GM10266 (cell line): ENCODE results near the gene GTF2I.
"Not testable (repeated sequence)": the region's sequence is repeated elsewhere in the genome, so short reads cannot be mapped to it uniquely, and the experiment has no call there.

Experiments used
- DNase-seq: peaks from one replicate; pipeline ENCODE4 v3.0.0; 2012; ENCODE audit errors: extremely low spot score

Gene GTF2I

GRCh38 chr7:74743936-74744557 is 86.5 kb downstream of the GTF2I start:
- not testable (repeated sequence) for DNase-seq

DNA sequence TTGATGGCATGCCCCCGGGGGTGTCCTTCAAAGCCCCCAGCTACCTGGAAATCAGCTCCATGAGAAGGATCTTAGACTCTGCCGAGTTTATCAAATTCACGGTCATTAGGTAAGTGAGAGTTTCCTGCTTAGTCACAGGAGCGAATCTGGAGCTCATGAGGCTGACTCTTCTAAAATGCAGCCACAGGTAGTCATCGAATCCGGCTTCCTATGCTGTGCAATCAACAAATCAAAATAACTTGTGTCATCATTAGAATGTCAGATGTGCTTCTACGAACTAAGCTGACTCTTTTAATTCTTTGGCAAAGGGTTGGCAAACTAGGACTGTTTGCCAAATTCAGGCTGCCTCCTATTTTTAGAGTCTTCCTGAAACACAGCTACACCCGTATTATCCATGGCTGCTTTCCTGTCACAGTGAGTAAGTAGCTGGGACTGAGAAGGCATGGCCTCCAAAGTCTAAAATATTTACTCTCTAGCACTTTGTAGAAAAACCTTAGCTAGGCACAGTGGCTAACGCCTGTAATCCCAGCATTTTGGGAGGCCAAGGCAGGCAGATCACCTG is 96.5 kb downstream of the GTF2I start:
- DNase-seq = not testable (repeated sequence)

DNA sequence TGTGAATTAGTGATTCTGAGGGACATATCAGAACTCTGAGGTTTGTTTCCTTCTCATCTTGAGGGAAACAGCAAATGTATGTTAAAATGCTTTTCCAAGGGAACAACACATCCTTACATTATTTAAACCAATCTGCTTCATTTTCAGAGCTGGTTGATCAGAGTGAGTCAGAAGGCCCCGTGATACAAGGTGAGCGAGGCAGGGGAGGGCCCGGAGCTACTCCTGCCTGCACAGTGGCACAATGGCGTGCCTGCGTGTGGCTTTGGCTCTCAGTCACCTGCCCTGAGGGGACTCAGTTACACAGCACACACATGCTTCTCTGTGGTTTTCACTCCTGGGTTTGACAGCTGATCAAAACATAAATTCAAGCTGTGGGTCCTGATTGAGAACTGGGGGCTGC is 99.2 kb downstream of the GTF2I start:
- DNase-seq = not testable (repeated sequence)

DNA sequence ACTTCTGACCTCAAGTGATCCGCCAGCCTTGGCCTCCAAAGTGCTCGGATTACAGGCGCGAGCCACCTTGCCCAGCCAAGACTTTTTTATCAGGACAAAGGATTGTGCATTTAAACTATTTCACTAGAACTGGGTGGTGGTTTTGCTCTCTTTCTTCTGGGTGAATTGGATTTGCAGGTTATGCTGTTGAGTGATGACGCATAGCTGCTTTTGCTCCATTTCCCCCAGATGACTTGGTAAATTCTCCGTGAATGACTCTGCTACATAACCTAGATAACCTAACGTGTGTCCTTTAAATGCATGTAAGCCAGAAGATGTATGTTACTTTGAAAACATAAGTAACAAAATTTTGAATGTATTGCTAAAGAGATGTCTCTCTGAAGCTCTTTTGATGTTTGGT is 100.8 kb downstream of the GTF2I start:
- not testable (repeated sequence) for DNase-seq

GRCh38 chr7:74758982-74759381 is 101.5 kb downstream of the GTF2I start:
- not testable (repeated sequence) for DNase-seq

DNA sequence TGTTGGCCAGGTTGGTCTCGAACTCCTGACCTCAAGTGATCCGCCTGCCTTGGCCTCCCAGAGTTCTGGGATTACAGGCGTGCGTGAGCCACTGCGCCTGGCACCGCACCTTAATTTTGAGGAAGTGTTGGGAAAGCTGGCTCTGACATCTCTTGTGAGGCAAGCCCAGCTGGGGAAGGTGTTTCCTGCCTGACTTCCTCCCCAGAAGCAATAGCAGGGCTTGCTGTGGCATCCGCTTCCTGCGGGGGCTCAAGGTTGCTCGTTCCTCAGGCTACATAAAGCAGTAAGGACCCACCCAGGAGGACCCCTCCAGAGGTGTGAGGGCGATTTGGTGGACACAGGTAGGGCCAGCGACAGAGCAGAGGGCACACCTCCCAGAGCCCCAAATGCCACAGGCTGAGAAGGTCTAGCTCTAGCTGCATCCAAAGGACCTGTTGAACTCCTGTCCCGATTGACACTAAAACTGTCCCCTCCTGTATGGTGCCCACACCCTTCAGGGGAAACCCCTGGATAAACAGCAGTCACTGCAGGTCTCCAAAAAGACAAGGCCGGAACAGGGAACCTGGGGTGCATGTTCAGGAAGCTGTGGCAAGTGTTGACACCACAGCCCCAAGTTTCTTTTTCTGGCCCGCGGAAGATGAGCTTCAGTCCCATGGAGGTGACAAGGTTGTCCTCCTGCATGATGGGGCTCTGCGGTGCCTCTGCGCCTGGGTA is 107.8 kb downstream of the GTF2I start:
- not testable (repeated sequence) for DNase-seq

DNA sequence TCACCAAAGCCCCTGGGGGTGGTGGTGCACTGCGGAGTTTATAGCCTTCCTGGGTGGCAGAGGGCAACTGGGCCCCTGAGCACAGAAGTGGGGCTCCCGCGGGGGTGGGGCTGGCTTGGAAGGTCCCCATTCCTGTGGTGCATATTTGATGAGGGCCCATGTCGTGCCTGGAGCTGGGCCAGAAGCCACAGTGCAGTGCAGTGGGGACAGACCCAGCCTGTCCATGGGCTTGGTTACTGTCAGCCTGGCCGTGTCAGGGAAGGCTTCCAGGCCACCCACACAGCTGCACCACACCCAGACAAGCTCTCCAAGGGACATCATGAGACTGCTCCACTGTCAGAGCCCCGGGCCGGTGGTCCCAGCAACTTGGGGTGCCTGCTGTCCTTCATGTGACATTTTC is 109.0 kb downstream of the GTF2I start:
- DNase-seq = not testable (repeated sequence)

GRCh38 chr7:74766991-74767390 is 109.5 kb downstream of the GTF2I start:
- not testable (repeated sequence) for DNase-seq

DNA sequence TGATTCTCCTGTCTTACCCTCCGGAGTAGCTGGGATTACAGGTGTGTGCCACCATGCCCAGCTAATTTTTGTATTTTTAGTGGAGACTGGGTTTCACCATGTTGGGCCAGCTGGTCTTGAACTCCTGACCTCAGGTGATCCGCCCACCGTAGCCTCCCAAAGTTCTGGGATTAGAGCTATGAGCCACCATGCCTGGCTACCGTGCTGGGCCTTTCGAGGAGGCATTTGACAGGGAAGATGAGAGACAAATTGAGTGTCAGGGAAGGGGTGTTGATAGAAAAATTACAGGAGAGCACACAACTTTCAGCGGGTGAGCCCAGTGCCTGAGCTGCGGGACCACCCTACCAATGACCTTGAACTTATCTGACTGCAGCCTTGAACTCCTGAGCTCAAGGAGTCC is 112.5 kb downstream of the GTF2I start:
- not testable (repeated sequence) for DNase-seq

GRCh38 chr7:74772093-74772492 is 114.6 kb downstream of the GTF2I start:
- not testable (repeated sequence) for DNase-seq

DNA sequence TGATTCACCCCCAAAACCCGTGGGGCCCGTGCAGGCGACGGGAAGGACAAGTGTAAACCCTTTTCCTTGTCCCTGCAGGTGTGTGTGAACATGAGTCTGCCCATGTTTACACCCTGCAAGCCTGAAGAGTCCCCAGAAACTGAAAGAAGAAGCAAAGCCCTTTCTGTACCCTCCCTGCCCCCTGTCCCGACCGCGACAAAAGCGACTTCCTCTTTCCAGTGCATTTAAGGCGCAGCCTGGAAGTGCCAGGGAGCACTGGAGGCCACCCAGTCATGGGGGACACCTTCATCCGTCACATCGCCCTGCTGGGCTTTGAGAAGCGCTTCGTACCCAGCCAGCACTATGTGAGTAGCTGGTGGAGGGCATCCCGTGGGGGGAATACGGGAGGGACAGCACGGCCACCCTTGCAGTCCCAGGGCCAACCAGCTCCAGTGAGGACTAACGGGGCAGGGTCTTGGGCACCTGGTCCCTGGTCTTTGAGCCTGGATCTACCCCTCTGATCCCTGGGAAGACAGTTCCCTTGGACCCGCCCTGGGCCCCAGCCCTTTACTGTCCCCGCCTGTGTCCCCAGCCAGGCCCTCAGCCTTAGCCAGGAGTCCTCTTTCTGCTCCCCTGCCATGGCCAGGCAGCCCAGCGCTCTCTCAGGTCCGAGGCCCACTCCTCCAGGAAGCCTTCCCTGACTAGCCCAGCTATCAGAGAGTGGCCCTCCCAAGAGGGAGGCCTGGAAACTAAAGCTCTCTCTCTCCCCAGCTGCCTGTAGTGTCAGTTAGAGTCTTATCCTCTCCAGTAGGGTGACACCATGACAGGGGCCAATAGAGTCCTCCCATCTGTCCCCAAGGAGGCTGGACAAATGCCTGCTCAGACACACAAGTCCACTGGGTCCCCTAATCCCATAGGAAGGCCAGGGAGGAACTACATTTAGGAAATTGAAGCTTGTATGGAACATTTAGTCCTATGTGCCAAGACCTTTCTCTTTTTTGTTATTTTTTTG is 116.5 kb downstream of the GTF2I start, which contains the start of gene NCF1:
Gene NCF1, plus strand, starts transcription at position 252 of the 991 bp plus-strand sequence. Its CDS starts 21 bp downstream, at position 273.
- DNase-seq = not testable (repeated sequence)

- not testable (repeated sequence) for DNase-seq
Measured at GRCh38 chr7:74775111-74775510, 117.6 kb downstream of the GTF2I start.

- DNase-seq = not testable (repeated sequence)
Measured at GRCh38 chr7:74779053-74779452, 121.5 kb downstream of the GTF2I start.

- DNase-seq = not testable (repeated sequence)
Measured at GRCh38 chr7:74781746-74782145, 124.2 kb downstream of the GTF2I start.

DNA sequence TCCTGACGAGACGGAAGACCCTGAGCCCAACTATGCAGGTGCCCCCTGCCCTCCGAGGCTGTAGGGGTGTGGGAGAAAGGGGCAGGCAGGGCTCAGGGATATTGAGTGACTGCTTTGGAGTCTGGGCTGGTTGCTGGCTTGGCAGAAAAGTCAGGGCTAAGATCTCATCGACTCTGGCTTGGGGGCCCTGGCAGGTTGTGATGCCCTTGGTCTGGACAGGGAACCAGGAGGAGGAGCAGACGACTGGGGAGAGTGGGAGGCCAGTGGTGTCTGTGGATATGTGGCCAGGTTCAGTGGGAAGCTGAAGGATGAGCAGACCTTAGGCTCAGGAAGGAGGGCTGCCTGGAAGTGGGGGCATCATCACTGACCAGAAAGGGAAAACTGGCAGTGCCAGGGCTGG is 126.1 kb downstream of the GTF2I start:
- not testable (repeated sequence) for DNase-seq

DNA sequence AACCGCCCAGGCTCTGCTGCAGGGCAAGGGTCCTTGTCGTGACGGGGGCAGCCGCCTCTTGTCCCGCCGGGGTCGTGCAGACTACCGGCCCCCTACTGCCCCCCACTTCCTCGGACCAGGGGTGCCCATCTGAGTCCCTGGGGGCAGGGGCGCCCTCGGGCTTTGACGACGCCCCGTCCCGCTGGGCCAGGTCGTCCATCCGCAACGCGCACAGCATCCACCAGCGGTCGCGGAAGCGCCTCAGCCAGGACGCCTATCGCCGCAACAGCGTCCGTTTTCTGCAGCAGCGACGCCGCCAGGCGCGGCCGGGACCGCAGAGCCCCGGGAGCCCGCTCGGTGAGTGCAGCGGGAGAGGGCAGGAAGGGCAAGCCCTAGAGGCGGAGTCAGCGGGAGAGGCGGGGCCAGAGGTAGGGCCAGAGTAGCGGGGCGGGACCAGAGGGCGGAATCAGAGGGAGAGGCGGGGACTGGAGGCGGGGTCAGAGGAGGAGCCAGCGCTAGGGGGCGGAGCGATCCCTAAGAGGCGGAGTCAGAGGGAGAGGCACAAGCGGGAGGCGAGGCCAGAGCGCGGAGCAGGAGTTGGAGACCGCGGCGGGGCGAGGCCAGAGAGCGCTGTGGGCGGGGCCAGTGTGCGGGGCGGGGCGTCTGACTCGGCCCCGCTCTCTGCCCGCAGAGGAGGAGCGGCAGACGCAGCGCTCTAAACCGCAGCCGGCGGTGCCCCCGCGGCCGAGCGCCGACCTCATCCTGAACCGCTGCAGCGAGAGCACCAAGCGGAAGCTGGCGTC is 131.0 kb downstream of the GTF2I start:
- DNase-seq = not testable (repeated sequence)

GRCh38 chr7:74789200-74789736 is 131.8 kb downstream of the GTF2I start:
- not testable (repeated sequence) for DNase-seq

DNA sequence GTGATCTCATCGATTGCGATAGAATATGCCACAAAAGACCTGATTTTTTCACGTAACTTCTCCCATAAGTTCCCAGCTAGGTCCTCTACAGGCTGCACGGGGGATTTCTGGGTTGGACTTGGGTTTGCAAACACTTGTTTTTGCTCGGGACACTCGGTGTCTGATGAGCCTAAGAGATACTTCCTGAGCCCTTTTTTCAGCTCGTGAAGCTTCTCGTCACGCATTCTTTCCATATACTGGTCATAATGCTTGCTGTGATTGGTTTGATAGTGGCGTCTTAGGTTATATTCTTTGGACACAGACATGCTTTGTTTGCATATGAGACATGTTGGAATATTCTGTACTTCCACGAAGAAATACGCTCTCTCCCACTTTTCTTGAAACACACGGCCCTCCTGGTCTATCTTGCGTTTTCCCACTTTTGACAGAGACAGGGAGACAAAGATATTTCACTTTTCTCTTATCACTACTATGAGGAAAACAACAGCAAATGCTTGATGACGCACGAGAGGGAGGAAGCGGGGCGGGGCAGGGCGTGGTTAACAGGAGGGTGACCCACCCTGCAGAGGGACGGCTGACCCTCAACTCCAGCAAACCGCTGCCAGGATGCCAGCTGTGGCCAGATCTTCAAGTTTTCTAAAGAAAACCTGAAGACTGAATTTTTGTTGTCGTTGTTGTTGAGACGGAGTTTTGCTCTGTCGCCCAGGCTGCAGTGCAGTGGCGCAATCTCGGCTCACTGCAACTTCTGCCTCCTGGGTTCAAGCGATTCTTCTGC is 140.5 kb downstream of the GTF2I start:
- DNase-seq = not testable (repeated sequence)

- not testable (repeated sequence) for DNase-seq
Measured at GRCh38 chr7:74798644-74799043, 141.1 kb downstream of the GTF2I start.
